SK-N-SH (cell line): ENCODE results near the gene KCNS1.

Source experiments
- CHD2 ChIP-seq: fragments of 150-350 bp; IDR thresholded peaks from 2 replicates; pipeline ENCODE4 v1.6.1; 2018; ENCODE audit warnings: low read length; ENCODE audit not compliant: partially characterized antibody
- CTCF ChIP-seq: fragments of 200-600 bp; sonication (generic); IDR thresholded peaks from 2 replicates; pipeline ENCODE4 v1.6.1; 2017; ENCODE audit warnings: antibody characterized with exemption, mild to moderate bottlenecking, moderate library complexity
- EZH2phosphoT487 ChIP-seq: fragments of 200-600 bp; sonication (generic); IDR thresholded peaks from 2 replicates; pipeline ENCODE4 v1.6.1; 2017; ENCODE audit warnings: low read depth, mixed run types, mild to moderate bottlenecking, antibody characterized with exemption, moderate library complexity, borderline replicate concordance
- GABPA ChIP-seq: IDR thresholded peaks from 2 replicates; pipeline ENCODE4 v1.4.0; 2012; ENCODE audit warnings: low read depth, mild to moderate bottlenecking
- IRF3 ChIP-seq: fragments of 150-350 bp; IDR thresholded peaks from 2 replicates; pipeline ENCODE4 v1.6.1; 2016; ENCODE audit warnings: mild to moderate bottlenecking, low read depth, low read length
- POLR2AphosphoS5 ChIP-seq: IDR thresholded peaks from 2 replicates; pipeline ENCODE4 v1.6.1; 2012; ENCODE audit warnings: low read depth, low read length
- SMC3 ChIP-seq: IDR thresholded peaks from 2 replicates; pipeline ENCODE4 v1.6.1; 2012; ENCODE audit warnings: low read depth, low read length, improper control_type of control experiment

GRCh38 chr20:45055056-45055455, 45.9 kb downstream of the KCNS1 start:
- TF ChIP-seq CTCF (no peak), EZH2phosphoT487 (no peak), GABPA (no peak), POLR2AphosphoS5 (no peak), IRF3 (no peak), CHD2 (no peak), SMC3 (no peak)
